ENCODE data around the gene CTDSP2. TPM values are rescaled to one million over a fixed set of nuclear protein-coding genes. Genes with fewer than 3 reads are reported as not detected.

CTDSP2 gene
- total and polyA plus RNA-seq, 2 of the 8 experiments (the other 6 are each of a cell fraction or from before 2014, with no cell fraction given): 71.3 to 91.7 TPM

- TF ChIP-seq CHD7 (IDR thresholded peaks at IDR 0.05; ENCODE audit: insufficient replicate concordance, low read length) (no peak), TBP (IDR thresholded peaks at IDR 0.05; ENCODE audit: low read depth, low read length) (no peak), JUND (IDR thresholded peaks at IDR 0.05; ENCODE audit: low read length) (no peak)
Measured at GRCh38 chr12:57823908-57824640, 22.5 kb downstream of the CTDSP2 start (continued).

All from H1 (cell line).